Activated CD4-positive, CD25-positive, alpha-beta regulatory T cell (primary cell): Measurements from ENCODE around the gene CNDP2.
"Not testable (repeated sequence)": the region's sequence is repeated elsewhere in the genome, so short reads cannot be mapped to it uniquely, and the experiment has no call there.

Experiments used
- DNase-seq, 4 experiments: peaks; one replicate each; lab custom pipeline; 2025; lab: John Stamatoyannopoulos, UW

Gene CNDP2

GRCh38 chr18:74500774-74501173 lies 4.6 kb downstream of the CNDP2 start:
- DNase-seq = not testable (repeated sequence)

GRCh38 chr18:74501386-74501785 lies 5.2 kb downstream of the CNDP2 start:
- no peak for DNase-seq

GRCh38 chr18:74503137-74503536 lies 7.0 kb downstream of the CNDP2 start:
- no peak for DNase-seq

- no peak for DNase-seq
These were observed 9.6 kb downstream of the CNDP2 start for GRCh38 chr18:74505776-74506175.

- DNase-seq = no peak
These were observed 10.4 kb downstream of the CNDP2 start for GRCh38 chr18:74506448-74507084.

- DNase-seq = no peak
These were observed 11.1 kb downstream of the CNDP2 start for GRCh38 chr18:74507097-74507881.

GRCh38 chr18:74507927-74508326 lies 11.8 kb downstream of the CNDP2 start:
- DNase-seq = no peak

- DNase-seq = no peak
These were observed 12.2 kb downstream of the CNDP2 start for GRCh38 chr18:74508366-74508765.

GRCh38 chr18:74508821-74509225 lies 12.7 kb downstream of the CNDP2 start:
- no peak for DNase-seq

- DNase-seq = no peak
These were observed 13.9 kb downstream of the CNDP2 start for GRCh38 chr18:74509856-74510769.

- DNase-seq = no peak
These were observed 14.6 kb downstream of the CNDP2 start for GRCh38 chr18:74510770-74511095.

GRCh38 chr18:74511823-74512222 lies 15.7 kb downstream of the CNDP2 start:
- no peak for DNase-seq

GRCh38 chr18:74512321-74513053 lies 16.3 kb downstream of the CNDP2 start:
- no peak for DNase-seq

- no peak for DNase-seq
These were observed 17.2 kb downstream of the CNDP2 start for GRCh38 chr18:74513149-74513882.

GRCh38 chr18:74513883-74514205 lies 17.7 kb downstream of the CNDP2 start:
- DNase-seq = no peak

GRCh38 chr18:74514860-74515495 lies 18.8 kb downstream of the CNDP2 start:
- DNase-seq = no peak

- DNase-seq = no peak
These were observed 19.6 kb downstream of the CNDP2 start for GRCh38 chr18:74515620-74516231.

GRCh38 chr18:74516271-74517235 lies 20.4 kb downstream of the CNDP2 start:
- no peak for DNase-seq

GRCh38 chr18:74517236-74517630 lies 21.1 kb downstream of the CNDP2 start:
- DNase-seq = no peak
